NCI-H345 treated with DMSO at 0.1 percent for 48 hours (cell line): ENCODE data around the gene ADPRHL1.

Source experiments
- DNase-seq: peaks from one replicate; lab custom pipeline; 2025; ENCODE audit not compliant: unreplicated experiment; lab: John Stamatoyannopoulos, UW

Gene ADPRHL1

DNA sequence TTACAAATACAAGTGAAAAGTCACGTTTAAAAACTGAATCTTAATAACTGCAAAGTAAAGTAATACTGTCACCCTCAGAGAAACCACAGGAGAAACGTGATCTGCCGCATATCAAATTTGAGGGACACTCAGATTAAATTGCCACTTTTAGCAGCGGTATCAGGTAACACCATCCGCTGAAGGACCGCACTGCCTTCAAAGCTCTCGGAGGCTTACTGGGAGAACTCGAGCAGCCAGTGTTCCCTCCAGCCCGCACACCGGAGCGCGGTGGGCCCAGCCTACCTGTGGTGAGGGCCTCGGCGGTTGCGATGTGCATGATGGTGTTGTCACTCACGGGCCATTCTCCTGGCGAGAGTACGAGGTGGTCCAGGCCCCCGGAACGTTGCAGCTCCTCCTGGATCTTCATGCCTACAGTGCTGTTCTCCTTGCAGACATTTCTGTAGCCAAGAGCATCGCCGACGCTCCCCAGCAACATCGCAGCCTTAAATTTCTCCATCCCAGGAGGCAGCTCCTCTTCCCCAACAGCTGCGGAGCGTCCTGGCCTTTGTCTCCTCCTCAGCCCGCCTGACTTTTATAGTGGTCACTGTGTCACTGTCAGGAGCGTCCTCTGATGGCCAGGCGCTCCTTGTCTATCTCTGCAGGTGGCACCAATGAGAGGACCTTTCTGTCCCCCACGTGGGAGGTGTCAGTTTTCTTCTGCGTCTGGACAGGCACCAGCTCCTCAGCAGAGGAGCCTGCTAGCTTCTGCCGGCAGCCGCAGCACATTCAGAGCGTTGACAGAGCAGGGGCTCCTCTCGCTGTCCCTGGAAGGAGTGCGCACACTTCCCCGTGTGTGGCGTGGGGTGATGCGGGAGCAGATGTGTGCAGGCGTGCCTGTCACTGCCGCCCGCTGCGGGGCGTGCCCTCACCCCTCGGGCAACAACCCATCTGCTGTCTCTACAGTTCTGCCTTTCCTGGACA is at the start of gene ADPRHL1:
TSS of gene ADPRHL1 (minus strand) at position 547 of the 960 bp plus-strand sequence. CDS start at position 496, 51 bp downstream.
- DNase-seq, result no peak

DNA sequence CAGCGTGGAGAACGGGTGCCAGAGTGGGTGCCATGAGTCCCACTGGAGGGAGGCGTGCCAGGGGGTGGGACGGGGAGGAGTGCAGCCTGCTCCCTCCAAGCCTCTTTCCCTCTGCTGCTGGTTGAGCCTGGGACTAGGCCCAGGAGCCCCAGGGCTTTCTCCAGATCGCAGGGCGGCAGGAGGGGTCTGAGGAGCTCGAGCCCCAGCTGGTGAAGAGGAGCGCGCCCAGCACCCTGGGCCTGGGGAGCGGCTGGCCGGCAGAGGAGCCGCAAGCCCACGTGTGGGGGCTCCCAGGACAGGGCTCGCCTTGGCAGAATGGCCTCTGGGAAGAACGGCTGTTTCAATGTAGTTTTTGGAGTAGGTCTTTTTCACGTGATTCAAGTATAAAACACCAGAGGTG is 49.4 kb upstream of the ADPRHL1 start:
- DNase-seq, result no peak

DNA sequence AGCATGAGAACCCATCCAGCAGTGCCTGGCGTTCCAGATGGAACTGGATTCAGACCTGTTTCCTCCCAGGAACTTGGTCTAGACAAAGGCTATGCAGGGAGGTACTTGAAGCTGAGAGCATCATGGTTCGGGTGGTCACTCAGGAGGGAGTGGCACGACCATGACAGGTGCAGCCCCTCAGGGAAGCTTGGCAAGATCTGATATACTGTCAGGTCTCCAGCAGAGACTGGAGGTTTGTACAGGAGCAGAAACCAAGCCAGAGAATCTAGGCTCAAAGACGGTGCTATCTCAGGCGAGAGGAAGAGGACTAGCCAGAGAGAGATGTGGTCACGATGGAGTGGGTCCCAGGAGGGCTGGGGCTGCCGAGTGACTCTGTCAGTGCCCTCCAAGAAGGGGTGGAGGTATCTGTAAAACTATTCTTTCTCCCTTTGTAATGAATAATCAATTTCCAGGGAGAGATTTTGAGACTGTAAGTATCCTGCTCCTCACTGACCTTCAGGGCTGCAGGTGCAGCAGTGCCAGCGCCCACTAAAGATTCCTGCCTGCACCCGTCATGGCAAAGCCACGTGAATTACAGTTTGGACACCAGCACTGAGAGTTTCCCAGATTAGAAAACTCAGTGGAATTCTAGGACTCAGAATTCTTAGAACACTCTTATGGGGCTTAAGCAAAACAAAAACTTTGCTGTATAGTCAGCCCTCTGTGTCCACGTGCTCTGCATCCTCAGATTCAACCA is 47.4 kb upstream of the ADPRHL1 start:
- no peak for DNase-seq

DNA sequence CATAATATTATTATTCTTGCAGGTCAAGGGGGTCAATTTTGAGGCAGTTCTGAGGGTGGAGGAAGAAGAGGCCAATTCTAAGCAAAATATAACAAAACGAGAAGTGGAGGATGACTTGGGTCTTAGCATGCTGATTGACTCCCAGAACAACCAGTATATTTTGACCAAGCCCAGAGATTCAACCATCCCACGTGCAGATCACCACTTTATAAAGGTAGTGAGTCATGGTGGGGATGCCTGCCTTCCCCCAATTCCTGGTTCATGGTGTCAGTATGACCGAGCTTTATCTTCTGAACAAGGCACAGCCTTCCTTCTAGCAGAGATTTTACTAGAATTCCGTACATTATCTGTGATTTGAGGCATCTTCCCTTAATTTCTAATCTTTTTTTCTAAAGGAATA is 46.6 kb upstream of the ADPRHL1 start:
- no peak for DNase-seq

DNA sequence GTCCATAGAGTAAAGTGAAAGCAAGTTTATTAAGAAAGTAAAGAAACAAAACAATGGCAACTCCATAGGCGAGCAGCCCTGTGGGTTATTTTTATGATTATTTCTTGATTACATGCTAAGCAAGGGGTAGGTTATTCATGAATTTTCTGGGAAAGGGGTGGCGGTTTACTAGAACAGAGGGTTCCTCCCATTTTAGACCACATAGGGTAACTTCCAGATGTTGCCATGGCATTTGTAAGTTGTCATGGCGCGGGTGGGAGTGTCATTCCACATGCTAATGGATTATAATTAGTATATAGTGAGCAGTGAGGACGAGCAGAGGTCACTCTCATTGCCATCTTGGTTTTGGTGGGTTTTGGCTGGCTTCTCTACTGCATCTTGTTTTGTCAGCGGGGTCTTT is 45.6 kb upstream of the ADPRHL1 start:
- DNase-seq, result no peak

DNA sequence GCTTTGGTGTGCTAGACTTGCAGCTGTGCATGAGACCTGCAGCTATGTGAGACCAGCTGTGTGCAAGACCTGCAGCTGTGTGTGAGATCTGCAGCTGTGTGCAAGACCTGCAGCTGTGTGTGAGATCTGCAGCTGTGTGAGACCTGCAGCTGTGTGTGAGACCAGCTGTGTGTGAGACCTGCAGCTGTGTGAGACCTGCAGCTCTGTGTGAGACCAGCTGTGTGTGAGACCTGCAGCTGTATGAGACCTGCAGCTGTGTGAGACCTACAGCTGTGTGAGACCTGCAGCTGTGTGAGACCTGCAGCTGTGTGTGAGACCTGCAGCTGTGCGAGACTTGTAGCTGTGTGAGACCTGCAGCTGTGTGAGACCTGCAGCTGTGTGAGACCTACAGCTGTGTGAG is 43.9 kb upstream of the ADPRHL1 start:
- DNase-seq, result no peak

DNA sequence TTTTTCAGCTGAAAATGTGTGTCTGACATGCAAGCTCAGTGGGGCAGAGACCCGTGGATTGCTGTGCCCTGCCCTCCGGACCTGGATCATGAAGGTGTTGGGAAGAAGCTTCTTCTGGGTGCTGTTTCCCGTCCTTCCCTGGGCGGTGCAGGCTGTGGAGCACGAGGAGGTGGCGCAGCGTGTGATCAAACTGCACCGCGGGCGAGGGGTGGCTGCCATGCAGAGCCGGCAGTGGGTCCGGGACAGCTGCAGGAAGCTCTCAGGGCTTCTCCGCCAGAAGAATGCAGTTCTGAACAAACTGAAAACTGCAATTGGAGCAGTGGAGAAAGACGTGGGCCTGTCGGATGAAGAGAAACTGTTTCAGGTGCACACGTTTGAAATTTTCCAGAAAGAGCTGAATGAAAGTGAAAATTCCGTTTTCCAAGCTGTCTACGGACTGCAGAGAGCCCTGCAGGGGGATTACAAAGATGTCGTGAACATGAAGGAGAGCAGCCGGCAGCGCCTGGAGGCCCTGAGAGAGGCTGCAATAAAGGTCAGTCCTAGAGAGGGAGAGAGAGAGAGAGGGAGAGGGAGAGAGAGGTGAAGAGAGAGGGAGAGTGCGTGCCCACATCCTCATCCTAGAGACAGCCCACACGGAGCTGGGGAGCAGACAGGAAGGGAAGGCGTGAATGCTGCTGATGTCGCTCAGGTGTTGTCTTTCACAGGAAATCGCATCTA is 42.4 kb upstream of the ADPRHL1 start:
- DNase-seq, result no peak

DNA sequence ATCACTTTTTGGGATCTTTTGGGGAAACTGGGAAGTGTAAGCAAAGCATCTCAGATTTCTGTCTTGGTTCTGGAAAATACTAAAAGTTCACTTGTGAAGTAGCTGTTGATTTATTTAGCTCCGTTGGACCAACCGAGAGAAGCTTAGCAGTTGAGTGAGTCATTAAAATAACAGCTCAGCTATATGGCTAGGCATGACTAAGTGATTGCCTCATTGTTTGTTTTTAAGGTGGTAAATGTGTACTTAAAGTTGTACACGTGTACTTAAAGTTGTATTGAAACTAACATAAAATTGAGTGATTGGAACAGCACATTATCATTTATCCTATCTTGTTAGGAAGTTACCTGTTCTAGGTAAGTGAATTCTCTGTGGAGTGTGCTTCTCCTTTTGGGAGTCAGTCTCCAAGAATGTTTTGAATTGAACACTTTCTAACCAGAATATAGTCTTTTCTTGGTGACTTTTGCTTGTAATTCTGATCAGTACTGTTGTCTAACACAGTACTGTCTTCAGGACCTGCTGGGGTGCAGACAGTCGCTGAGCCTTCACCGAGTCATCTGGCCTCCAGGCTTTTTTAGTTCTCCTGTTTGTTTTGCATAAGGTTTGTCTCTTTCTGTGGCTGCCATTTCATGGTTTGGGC is 40.1 kb upstream of the ADPRHL1 start:
- no peak for DNase-seq

DNA sequence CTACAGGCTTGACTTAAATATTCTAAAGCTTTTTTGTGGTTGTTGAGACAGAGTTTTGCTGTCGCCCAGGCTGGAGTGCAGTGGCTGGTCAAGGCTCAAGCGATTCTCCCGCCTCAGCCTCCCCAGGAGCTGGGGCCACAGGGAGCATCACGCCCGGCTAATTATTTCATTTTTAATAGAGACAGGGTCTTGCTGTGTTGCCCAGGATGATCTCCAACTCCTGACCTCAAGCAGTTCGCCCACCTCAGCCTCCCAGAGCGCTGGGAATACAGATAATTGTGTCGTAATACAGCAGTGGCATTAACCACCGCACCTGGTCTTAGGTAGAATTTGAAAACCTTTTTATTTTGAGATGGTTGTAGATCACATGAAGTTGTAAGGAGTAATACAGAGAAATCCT is 38.7 kb upstream of the ADPRHL1 start:
- DNase-seq, result no peak

DNA sequence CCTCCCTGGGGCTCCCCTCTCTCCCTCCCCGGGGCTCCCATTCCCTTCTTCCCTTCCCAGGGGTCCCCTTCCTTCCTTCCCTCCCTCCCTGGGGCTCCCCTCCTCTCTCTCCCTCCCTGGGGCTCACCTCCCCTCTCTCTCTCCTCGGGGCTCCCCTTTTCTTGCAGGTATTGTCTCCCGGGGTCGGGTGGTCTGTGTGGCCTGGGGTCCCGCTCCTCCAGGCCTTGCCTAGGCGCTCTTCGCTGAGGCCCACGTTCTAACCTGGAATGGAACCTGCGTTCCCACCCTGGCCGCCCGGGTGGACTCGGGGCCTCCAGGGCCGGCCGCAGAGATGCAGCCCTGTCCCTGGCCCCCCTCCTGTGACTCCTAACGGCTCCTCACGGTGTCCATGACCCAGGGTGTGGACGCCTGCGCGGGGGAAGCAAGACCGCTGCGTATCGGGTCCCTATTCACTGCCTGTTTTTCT is 38.2 kb upstream of the ADPRHL1 start:
- no peak for DNase-seq

DNA sequence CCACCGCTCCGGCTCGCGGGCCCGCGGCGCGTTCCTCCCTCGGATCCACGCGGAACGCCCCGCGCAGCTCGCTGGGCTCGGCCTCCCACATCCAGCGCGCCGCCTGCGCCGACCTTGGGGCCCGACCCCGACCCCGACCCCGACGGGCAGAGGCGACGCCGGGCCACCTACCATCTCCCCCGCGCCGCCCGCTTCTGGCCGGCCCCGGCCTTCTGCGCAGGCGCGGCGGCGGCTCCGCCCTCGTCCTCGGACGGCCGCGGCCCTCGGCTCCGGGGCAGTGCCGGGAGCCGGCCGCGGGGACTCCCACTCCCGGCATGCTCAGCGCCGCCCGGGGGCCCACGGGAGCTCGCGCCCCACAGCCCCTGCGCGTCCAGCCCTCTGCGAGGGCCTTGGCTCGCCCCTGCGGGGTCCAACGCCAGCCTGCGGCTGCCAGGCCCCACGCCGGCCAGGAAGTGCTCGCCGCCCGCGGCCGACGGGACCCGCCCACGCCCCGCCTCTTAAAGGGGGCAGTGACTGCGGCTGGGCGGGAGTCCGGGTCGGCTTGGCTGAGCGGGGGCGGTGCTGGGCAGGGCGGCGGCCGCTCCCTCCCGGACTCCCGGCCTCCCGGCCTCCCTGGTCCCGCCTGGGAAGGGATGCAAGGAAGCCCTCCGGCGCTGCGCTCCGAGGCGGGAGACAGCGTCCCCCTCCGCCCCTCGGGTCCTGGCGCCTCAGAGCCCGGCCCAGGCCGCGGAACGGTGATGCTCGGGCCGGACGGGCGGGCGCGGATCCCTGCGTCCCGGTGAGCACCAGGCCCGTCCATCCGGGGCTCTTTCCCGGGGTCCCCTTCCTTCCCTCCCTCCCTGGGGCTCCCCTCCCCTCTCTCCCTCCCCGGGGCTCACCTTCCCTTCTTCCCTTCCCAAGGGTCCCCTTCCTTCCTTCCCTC is 37.5 kb upstream of the ADPRHL1 start, which contains the start of gene DCUN1D2:
TSS of gene DCUN1D2 (minus strand) at position 216 of the 922 bp plus-strand sequence. CDS start at position 174, 42 bp downstream.
- peak; percentile 89 for DNase-seq

DNA sequence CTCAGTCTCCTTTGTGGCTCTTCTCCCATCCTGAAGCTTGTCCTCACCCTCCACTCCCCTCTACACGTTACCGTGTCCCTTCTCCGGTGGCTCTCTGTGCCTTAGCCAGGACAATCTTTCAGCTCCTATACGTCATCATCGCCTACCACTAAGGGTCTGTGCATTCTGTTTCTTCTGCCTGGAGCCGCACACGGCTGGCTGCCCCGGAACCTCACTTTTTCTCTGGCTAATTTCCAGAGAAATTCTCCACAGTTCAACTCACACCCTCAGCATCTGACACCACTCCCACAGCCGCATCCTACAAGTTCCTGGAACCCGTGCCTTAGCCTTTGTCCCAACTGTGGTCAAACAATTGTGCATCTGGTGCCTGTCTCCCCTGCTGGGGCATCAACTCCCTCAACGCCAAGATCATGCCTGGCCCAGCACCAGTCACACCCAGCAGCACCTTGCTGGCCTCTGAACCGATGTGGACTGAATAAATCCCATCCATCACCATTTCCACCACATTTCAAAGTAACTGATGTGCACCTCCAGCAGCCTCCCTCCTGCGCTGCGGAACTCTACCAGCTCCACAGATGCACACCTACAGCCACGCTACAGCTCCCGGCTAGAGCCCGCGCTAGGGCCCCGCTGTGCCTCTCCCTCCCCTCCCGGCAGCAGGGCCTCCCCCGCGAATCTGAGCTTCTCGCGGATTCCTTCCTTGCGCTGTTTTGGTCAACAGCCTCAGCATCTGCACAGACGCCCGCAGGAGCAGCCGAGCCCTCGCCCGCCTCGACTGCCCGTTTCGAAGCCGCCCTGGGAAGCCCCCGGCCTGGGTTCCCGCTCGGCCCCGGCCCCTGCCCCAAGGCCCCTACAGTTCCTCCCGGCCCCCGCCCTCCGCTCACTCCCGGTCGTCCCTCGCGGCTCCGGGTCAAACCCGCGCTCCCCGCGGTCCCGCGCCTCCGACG is 36.5 kb upstream of the ADPRHL1 start:
- peak; percentile 36 for DNase-seq

DNA sequence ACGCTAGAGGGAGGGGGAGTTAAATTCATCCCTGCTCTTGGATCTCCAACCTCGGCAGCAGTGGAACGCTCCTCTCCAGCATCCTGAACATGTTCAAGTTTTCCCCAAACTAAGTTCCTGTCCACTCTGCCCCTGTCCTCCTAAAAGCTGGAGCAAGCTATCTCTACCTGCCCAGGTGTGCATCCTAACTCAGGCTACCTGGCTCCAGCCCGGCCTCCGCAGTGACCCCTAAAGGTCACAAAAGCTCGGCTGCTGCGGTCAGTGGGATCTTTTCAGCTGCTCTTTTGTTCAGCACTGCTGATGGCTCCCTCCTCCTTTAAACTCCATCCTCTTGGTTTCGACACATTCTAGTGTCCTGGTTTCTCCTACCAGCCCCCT is 35.9 kb upstream of the ADPRHL1 start:
- no peak for DNase-seq

DNA sequence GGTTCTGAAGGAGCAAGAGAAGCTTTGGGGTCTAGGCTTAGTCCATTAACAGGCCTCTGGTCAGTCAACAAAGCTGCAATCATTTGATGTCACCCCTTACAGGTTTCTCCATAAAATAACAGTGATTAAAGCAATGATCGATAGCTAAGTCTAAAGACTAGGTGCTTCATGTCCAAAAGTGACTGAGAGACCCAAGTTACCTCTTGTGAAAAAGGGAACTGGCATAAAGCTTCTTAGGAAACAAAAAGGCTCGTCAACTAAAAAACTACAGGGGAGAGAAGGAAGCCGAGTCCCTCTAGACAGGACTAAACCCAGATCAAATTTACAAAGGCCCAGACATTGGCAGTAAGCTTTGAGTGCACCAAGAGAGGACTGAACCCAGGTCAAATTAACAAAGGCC is 35.0 kb upstream of the ADPRHL1 start:
- DNase-seq, result no peak

DNA sequence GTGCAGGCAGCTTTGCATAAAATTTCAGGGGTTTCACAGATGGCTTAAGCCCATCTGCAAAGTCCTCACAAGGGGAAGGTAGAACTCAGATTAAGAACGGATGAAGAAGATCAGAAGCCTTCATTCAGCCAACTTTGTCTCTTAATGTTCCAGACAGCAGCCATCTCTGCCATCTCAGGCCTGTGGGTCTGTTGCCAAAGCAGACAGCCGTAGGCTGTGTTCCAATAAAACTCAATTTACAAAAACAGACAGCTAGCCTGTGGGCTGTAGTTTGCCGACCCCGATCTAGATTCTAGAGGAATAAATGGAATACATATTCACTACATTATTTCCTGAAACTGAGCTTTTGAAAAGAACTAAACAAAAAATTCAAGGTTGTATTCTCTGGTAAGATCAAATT is 33.4 kb upstream of the ADPRHL1 start:
- DNase-seq, result no peak

DNA sequence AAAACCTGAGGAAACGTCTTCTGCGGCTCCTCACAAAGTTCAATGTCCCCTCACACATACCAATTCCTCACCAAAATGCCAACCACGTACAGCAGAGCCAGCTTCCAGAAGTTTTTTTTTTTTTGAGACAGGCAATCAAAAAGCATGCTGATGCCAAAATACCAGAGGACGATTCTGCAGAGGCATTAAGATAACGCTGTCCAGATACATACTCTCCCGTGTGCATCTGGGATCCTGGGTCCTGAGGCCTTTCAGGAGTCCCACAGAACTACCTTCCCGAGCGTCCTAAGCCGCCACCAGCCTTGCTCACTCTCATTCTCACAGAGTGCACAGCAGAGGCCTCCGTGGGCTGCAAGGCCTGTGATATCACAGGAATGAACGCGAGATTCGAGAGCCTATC is 32.3 kb upstream of the ADPRHL1 start:
- DNase-seq, result no peak

DNA sequence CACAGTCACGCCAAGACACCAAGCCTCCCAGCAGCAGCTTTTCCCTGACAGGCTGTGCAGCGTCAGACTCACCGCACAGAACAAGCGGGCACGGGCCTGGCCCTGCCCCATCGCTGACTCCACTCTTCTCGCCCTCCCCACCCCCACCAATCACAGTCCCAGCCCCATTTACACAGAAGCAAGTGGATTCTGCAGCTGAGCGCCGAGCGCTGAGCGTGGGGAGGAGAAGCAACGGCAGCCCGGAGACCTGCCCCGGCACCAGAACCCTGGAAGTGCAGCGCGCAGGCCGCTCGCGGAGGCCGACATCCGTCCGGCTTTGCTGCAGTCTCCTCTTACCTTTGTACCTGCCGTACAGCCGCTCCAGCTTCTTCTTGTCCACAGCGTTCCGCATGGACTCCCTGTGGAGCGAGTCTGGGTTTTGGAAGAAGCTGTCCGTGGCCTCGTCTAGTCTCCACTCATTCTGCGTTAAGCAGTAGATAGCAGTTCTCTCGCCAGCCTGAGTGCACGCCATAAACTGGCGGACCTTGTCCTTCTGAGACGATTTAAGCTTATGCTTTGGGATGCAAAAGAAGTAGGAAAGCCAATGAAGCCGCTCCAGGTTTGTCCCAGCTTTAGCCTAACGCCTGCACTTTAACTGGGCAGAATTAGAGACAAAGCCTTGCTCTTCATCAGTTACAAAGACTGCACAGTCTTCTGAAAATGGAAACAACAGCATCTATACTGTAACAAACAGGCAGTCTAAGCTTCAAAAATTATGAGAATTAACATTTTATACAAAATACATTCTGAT is 30.4 kb upstream of the ADPRHL1 start:
- DNase-seq, result no peak

DNA sequence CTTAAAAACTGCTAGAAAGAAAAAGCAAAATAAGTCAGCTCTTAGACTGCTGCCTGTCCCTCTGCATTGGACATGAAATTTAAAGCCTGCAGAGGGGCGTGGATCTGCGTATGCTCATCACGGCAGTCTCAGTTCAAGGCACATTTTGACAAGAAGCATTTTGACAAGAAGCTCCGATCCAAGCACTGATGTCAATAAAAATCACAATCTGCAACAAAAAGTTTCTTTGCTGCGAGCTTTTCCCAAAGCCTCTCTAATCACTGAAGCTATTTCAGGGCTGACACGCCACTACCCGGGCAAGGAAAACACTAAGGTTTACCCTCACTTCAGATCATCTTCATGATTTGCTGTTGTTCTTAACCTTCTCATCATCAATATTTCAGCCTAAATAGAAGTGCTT is 29.8 kb upstream of the ADPRHL1 start:
- no peak for DNase-seq
